Neural cell (in vitro differentiated cells): Measurements from ENCODE around the gene MAML2. TPM values are rescaled to one million over a fixed set of nuclear protein-coding genes. Genes with fewer than 3 reads are reported as not detected.

Experiments
- H2AFZ ChIP-seq: fragments of 200-600, 300-800 bp; sonication (generic), shearing (Covaris generic); 2 replicates; pipeline ENCODE4 v1.6.0; 2014; ENCODE audit warnings: low read depth, mild to moderate bottlenecking, antibody characterized with exemption, low read length, moderate library complexity
- H3F3A ChIP-seq: fragments of 200-600 bp; shearing (Covaris generic); 2 replicates; pipeline ENCODE4 v1.6.1; 2016; ENCODE audit warnings: mild to moderate bottlenecking, moderate library complexity, mixed read lengths, antibody characterized with exemption, low read length; ENCODE audit not compliant: insufficient read depth, poor library complexity, severe bottlenecking
- H3K27ac ChIP-seq: fragments of 200-600, 300-800 bp; sonication (generic), shearing (Covaris generic); 2 replicates; pipeline ENCODE4 v1.5.1; 2014; ENCODE audit warnings: mild to moderate bottlenecking, low read length, moderate library complexity
- H3K27me3 ChIP-seq: fragments of 300-800, 200-600 bp; sonication (generic), shearing (Covaris generic); 2 replicates; pipeline ENCODE4 v1.6.0; 2014; ENCODE audit warnings: mild to moderate bottlenecking, low read depth, low read length, moderate library complexity; ENCODE audit not compliant: insufficient read depth
- H3K36me3 ChIP-seq: fragments of 300-800, 200-600 bp; sonication (generic), shearing (Covaris generic); 2 replicates; pipeline ENCODE4 v1.5.1; 2014; ENCODE audit warnings: mild to moderate bottlenecking, antibody characterized with exemption, low read length, moderate library complexity; ENCODE audit not compliant: insufficient read depth
- H3K4me2 ChIP-seq: fragments of 300-800, 200-600 bp; sonication (generic), shearing (Covaris generic); 2 replicates; pipeline ENCODE4 v1.6.0; 2014; ENCODE audit warnings: mild to moderate bottlenecking, low read length
- H3K4me3 ChIP-seq: fragments of 300-800, 200-600 bp; sonication (generic), shearing (Covaris generic); 2 replicates; pipeline ENCODE4 v1.5.1; 2014; ENCODE audit warnings: mild to moderate bottlenecking, low read length, moderate library complexity
- H3K79me2 ChIP-seq: fragments of 200-600 bp; shearing (Covaris generic); replicated peaks from 2 replicates; pipeline ENCODE4 v1.6.0; 2014; ENCODE audit warnings: mild to moderate bottlenecking, low read length, moderate library complexity; ENCODE audit not compliant: insufficient read depth
- H3K9ac ChIP-seq: fragments of 300-800, 200-600 bp; sonication (generic), shearing (Covaris generic); 2 replicates; pipeline ENCODE4 v1.6.1; 2016; ENCODE audit warnings: mild to moderate bottlenecking, low read length, mixed read lengths
- H3K9me2 ChIP-seq: fragments of 200-600 bp; shearing (Covaris generic); 2 replicates; pipeline ENCODE4 v1.6.1; 2016; ENCODE audit warnings: mild to moderate bottlenecking, low read length, mixed read lengths; ENCODE audit not compliant: insufficient read depth
- H3K9me3 ChIP-seq: fragments of 200-600, 300-800 bp; sonication (generic), shearing (Covaris generic); 2 replicates; pipeline ENCODE4 v1.6.1; 2016; ENCODE audit warnings: mild to moderate bottlenecking, mixed run types, low read length, moderate library complexity, mixed read lengths
- H4K20me1 ChIP-seq: fragments of 200-600 bp; shearing (Covaris generic); 2 replicates; pipeline ENCODE4 v1.6.1; 2016; ENCODE audit warnings: mild to moderate bottlenecking, mixed run types; ENCODE audit not compliant: insufficient read depth
- EP300 ChIP-seq: fragments of 450-650 bp; conservative IDR thresholded peaks from 2 replicates; pipeline ENCODE4 v1.6.1; 2014; ENCODE audit warnings: antibody characterized with exemption, mild to moderate bottlenecking, moderate library complexity; ENCODE audit not compliant: poor library complexity, severe bottlenecking
- EZH2 ChIP-seq: fragments of 200-600, 300-800 bp; shearing (Covaris generic), sonication (generic); IDR thresholded peaks from 2 replicates; pipeline ENCODE4 v1.6.1; 2014; ENCODE audit warnings: antibody characterized with exemption, low read length, borderline replicate concordance, mild to moderate bottlenecking; ENCODE audit not compliant: insufficient read depth, poor library complexity, severe bottlenecking
- MXI1 ChIP-seq: fragments of 450-650 bp; conservative IDR thresholded peaks from 2 replicates; pipeline ENCODE4 v1.6.1; 2014; ENCODE audit warnings: antibody characterized with exemption, mild to moderate bottlenecking; ENCODE audit not compliant: poor library complexity, severe bottlenecking
- POLR2AphosphoS5 ChIP-seq: IDR thresholded peaks from 2 replicates; pipeline ENCODE4 v1.6.1; 2012
- RAD21 ChIP-seq: fragments of 450-650 bp; conservative IDR thresholded peaks from 2 replicates; pipeline ENCODE4 v1.6.1; 2014; ENCODE audit warnings: antibody characterized with exemption, mild to moderate bottlenecking, moderate library complexity
- SMC3 ChIP-seq: fragments of 450-650 bp; conservative IDR thresholded peaks from 2 replicates; pipeline ENCODE4 v1.6.1; 2014; ENCODE audit warnings: antibody characterized with exemption, mild to moderate bottlenecking, moderate library complexity; ENCODE audit not compliant: poor library complexity
- TAF1 ChIP-seq: IDR thresholded peaks from 2 replicates; pipeline ENCODE4 v1.6.1; 2012; ENCODE audit warnings: low read depth
- polyA plus RNA-seq: library from polyadenylated mRNA; depleted of rRNA; stranded (reverse); fragments of >200 nt; gene quantifications from 2 replicates; pipeline ENCODE4 v1.2.3, GENCODE V29; 2014
- TF ChIP-seq, protein P1 (sequence below): fragments of 450-650 bp; IDR thresholded peaks from 2 replicates; pipeline ENCODE4 v1.5.1; 2014; ENCODE audit warnings: antibody characterized with exemption, mild to moderate bottlenecking, moderate library complexity; ENCODE audit not compliant: poor library complexity, severe bottlenecking
- TF ChIP-seq, protein P2 (sequence below): IDR thresholded peaks from 2 replicates; pipeline ENCODE4 v1.6.1; 2012; ENCODE audit warnings: borderline replicate concordance

The MAML2 gene
- polyA plus RNA-seq, 1 donor from 2014 or later = 3.6 TPM

DNA sequence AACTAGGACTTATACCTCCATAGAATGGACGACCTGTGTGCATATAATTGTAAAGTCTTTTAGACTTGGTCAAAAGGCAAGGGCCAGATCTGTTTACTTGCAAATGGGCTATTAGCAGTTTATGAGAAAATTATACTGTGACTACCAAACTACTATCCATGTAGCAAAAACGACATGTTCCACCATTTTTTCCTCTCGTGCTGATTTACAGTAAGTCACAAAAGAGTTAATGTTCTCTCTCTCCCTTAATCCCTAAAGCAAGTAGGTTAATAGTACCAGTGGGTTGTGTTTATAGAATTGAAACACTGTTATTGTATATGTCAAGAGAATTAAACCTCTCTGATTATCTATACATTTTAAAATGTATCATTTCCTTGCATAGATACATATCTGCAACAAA lies 147.3 kb downstream of the MAML2 start:
- Histone ChIP-seq H3K4me3 (no peak overlapping the region), H3K27ac (no peak overlapping the region), H3K27me3 (no peaks in the 10 kb centered on the region), H2AFZ (no peak overlapping the region), H3K9me2 (no peaks in the 10 kb centered on the region), H3K9me3 (no peaks in the 10 kb centered on the region), H3K4me2 (no peak overlapping the region), H4K20me1 (no peaks in the 10 kb centered on the region), H3K36me3 (no peaks in the 10 kb centered on the region), H3F3A (no peaks in the 10 kb centered on the region), H3K79me2 (no peaks in the 10 kb centered on the region), H3K9ac (no peak overlapping the region)
- TF ChIP-seq SMC3 (no peak), TAF1 (no peak), EP300 (no peak), EZH2 (no peak)
- TF ChIP-seq, protein P1, sequence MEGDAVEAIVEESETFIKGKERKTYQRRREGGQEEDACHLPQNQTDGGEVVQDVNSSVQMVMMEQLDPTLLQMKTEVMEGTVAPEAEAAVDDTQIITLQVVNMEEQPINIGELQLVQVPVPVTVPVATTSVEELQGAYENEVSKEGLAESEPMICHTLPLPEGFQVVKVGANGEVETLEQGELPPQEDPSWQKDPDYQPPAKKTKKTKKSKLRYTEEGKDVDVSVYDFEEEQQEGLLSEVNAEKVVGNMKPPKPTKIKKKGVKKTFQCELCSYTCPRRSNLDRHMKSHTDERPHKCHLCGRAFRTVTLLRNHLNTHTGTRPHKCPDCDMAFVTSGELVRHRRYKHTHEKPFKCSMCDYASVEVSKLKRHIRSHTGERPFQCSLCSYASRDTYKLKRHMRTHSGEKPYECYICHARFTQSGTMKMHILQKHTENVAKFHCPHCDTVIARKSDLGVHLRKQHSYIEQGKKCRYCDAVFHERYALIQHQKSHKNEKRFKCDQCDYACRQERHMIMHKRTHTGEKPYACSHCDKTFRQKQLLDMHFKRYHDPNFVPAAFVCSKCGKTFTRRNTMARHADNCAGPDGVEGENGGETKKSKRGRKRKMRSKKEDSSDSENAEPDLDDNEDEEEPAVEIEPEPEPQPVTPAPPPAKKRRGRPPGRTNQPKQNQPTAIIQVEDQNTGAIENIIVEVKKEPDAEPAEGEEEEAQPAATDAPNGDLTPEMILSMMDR = no peak

DNA sequence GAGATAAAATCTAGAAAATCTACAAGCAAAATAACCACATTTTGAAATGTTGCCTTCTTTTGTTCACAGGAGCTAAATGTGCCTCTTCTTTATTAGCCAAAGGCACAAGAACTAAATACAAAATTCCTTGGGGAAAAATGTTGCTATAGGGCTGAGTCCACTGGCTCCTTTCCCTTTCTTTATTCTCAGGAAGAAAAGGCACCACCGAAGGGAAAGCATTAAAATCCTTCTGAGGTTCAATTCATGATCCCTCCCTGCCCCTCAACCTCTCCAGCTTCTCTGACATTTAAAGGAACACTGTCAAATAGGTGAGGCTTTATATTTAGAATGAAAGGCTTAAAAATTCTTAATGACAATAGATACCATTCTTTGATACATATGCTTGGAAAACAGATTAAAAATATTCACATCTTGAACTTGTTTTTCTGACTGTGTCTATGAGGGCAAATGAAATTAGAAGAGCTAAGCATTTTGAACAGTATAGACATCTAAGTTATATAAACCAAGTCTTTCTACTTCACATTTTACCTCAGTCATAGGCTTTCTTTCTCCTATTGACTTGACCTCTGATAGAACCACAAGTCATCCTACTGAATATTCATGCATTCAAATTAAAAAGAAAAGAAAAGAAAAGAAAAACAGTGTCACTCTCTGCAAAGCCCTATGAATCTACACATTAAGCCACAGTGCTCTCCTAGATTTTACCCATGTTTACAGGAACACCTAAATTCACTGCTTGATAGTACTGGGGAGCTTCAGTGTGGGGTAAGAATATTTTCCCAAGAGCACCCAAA lies 148.2 kb downstream of the MAML2 start:
- Histone ChIP-seq H3K9me2 (no peaks in the 10 kb centered on the region), H3K9me3 (no peaks in the 10 kb centered on the region), H3K79me2 (no peaks in the 10 kb centered on the region), H3F3A (no peaks in the 10 kb centered on the region), H3K27me3 (no peaks in the 10 kb centered on the region), H3K36me3 (no peaks in the 10 kb centered on the region), H3K4me3 (no peak overlapping the region), H3K4me2 (no peak overlapping the region), H3K9ac (no peak overlapping the region), H4K20me1 (no peaks in the 10 kb centered on the region), H2AFZ (no peak overlapping the region), H3K27ac (no peak overlapping the region)
- TF ChIP-seq, protein P1 = no peak
- TF ChIP-seq TAF1 (no peak), MXI1 (no peak), POLR2AphosphoS5 (no peak), EZH2 (no peak), SMC3 (no peak), EP300 (no peak), RAD21 (no peak)
- TF ChIP-seq, protein P2, sequence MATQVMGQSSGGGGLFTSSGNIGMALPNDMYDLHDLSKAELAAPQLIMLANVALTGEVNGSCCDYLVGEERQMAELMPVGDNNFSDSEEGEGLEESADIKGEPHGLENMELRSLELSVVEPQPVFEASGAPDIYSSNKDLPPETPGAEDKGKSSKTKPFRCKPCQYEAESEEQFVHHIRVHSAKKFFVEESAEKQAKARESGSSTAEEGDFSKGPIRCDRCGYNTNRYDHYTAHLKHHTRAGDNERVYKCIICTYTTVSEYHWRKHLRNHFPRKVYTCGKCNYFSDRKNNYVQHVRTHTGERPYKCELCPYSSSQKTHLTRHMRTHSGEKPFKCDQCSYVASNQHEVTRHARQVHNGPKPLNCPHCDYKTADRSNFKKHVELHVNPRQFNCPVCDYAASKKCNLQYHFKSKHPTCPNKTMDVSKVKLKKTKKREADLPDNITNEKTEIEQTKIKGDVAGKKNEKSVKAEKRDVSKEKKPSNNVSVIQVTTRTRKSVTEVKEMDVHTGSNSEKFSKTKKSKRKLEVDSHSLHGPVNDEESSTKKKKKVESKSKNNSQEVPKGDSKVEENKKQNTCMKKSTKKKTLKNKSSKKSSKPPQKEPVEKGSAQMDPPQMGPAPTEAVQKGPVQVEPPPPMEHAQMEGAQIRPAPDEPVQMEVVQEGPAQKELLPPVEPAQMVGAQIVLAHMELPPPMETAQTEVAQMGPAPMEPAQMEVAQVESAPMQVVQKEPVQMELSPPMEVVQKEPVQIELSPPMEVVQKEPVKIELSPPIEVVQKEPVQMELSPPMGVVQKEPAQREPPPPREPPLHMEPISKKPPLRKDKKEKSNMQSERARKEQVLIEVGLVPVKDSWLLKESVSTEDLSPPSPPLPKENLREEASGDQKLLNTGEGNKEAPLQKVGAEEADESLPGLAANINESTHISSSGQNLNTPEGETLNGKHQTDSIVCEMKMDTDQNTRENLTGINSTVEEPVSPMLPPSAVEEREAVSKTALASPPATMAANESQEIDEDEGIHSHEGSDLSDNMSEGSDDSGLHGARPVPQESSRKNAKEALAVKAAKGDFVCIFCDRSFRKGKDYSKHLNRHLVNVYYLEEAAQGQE = no peak
